Prostate gland (tissue), 2 donors: ENCODE measurements around the gene RIMKLA. TPM values are rescaled to one million over a fixed set of nuclear protein-coding genes. Genes with fewer than 3 reads are reported as not detected.

Source experiments
- DNase-seq: peaks from one replicate; pipeline ENCODE4 v3.0.0-alpha.2; 2019; ENCODE audit warnings: low spot score
- H3K27ac ChIP-seq, 2 donors: fragments of 200-600 bp; sonication (generic); 2 replicates each; pipeline ENCODE4 v1.5.1; 2017 to 2019
- H3K27me3 ChIP-seq: fragments of 200-600 bp; sonication (generic); replicated peaks from 2 replicates; pipeline ENCODE4 v1.5.1; 2019; ENCODE audit not compliant: insufficient read depth
- H3K36me3 ChIP-seq, 2 donors: fragments of 200-600 bp; sonication (generic); 1 replicate in 1 of 2; 2 replicates in 1 of 2; pipeline versions ENCODE4 v1.5.1 to v1.8.1; 2017 to 2019
- H3K4me1 ChIP-seq: fragments of 200-600 bp; sonication (generic); replicated peaks from 2 replicates; pipeline ENCODE4 v1.5.1; 2019
- H3K4me3 ChIP-seq, 2 donors: fragments of 200-600 bp; sonication (generic); 2 replicates each; pipeline ENCODE4 v1.5.1; 2017 to 2019
- H3K9me3 ChIP-seq: fragments of 200-600 bp; sonication (generic); 2 replicates; pipeline ENCODE4 v1.5.1; 2017
- POLR2A ChIP-seq: fragments of 450-650 bp; IDR thresholded peaks from one replicate; pipeline ENCODE4 v1.6.1; 2016; ENCODE audit warnings: antibody characterized with exemption, mild to moderate bottlenecking
- POLR2AphosphoS5 ChIP-seq: sonication (generic); formaldehyde crosslinking; IDR thresholded peaks from one replicate; pipeline ENCODE4 v1.6.1; 2017; ENCODE audit warnings: antibody characterized with exemption
- WGBS: methylation state at CpG from one replicate; pipeline ENCODE4 v1.1.5; 2018; 5-methylcytosine and 5-hydroxymethylcytosine counted together
- intact Hi-C: fragments of 100-400 bp; cut with DNase I; formaldehyde crosslinking; loops from one replicate; pipeline ENCODE4 v1.14.2; 2022
- total RNA-seq, 2 donors: library from RNA; depleted of rRNA; stranded (reverse); fragments of >200 nt; gene quantifications; one replicate each; pipeline ENCODE4 v1.1.0, GENCODE V29; 2016
- TF ChIP-seq, protein P1 (sequence below), 4 experiments: fragments of 200-600 bp in 2 of 4; fragments of 450-650 bp in 2 of 4; sonication (generic) in 2 of 4; IDR thresholded peaks; 1 replicate in 3 of 4; 2 replicates in 1 of 4; pipeline ENCODE4 v1.5.1; 2016 to 2019; ENCODE audit warnings: antibody characterized with exemption in 4 of 4, mild to moderate bottlenecking in 2 of 4, moderate library complexity in 2 of 4

RIMKLA gene, protein sequence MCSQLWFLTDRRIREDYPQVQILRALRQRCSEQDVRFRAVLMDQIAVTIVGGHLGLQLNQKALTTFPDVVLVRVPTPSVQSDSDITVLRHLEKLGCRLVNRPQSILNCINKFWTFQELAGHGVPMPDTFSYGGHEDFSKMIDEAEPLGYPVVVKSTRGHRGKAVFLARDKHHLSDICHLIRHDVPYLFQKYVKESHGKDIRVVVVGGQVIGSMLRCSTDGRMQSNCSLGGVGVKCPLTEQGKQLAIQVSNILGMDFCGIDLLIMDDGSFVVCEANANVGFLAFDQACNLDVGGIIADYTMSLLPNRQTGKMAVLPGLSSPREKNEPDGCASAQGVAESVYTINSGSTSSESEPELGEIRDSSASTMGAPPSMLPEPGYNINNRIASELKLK
- 1 to 10 TPM; 1.4 to 2.3 TPM for total RNA-seq

DNA sequence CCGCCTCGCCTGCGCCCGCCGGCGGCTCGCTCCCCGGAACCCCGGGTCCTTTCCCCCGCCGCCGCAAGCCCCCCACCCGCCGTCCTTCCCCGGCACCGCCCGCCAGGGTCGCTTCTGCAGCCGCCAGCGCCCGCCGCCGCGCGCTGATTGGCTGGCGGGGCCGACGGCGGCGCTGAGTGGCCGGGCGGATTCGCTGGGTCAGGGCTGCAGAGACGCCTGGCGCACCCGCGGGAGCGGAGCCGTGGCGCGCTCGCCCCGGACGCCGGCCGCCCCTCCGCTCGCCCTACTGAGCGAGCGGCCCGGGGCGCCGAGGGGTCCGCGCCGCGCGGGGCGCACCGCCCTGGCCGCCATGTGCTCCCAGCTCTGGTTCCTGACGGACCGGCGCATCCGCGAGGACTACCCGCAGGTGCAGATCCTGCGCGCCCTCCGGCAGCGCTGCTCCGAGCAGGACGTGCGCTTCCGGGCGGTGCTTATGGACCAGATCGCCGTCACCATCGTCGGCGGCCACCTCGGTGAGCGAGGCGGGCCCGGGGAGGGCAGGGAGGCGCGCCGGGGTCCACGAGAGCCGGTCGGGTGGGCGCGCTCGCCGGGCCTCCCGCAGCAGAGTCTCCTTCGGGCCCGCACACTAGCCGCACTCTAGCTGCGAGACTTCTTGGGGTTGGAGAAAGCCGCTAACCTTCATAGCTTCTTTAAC is at the start of gene RIMKLA:
Gene RIMKLA, plus strand, starts transcription at position 207 of the 694 bp plus-strand sequence. Its CDS starts 143 bp downstream, at position 350.
- peak within 1 kb of the TSS in 1 of 2 donors; percentile 39 for H3K27ac ChIP-seq
- WGBS: 1% methylated on average over 87 of the region's 101 CpGs

DNA sequence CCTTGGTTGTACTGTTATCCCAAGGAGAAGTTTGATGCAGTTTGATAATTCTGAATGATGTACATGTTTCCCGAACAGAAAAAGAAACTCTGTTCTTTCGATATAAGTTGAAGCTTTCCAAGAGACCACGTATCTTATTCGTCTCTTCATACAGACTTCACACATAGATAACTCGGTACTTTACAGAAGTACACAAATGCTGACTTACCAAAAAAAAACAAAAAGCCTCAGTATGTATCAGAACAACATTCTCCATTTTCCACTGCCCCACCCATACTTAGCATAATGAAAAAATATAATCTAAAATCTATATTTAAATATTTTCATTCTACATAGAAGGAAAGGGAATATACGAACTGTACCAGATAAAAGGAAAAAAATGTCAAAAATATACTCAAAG is 47.7 kb upstream of the RIMKLA start:
- Histone ChIP-seq H3K27ac (no peak overlapping the region), H3K4me3 (no peak overlapping the region), H3K27me3 (no peaks in the 10 kb centered on the region), H3K36me3 (no peaks in the 10 kb centered on the region), H3K9me3 (no peaks in the 10 kb centered on the region), H3K4me1 (peaks cover 4% of the 10 kb centered on the region)
- WGBS: 76% methylated on average over 6 of the region's 6 CpGs
- TF ChIP-seq POLR2AphosphoS5 (no peak), POLR2A (no peak)
- TF ChIP-seq, protein P1, sequence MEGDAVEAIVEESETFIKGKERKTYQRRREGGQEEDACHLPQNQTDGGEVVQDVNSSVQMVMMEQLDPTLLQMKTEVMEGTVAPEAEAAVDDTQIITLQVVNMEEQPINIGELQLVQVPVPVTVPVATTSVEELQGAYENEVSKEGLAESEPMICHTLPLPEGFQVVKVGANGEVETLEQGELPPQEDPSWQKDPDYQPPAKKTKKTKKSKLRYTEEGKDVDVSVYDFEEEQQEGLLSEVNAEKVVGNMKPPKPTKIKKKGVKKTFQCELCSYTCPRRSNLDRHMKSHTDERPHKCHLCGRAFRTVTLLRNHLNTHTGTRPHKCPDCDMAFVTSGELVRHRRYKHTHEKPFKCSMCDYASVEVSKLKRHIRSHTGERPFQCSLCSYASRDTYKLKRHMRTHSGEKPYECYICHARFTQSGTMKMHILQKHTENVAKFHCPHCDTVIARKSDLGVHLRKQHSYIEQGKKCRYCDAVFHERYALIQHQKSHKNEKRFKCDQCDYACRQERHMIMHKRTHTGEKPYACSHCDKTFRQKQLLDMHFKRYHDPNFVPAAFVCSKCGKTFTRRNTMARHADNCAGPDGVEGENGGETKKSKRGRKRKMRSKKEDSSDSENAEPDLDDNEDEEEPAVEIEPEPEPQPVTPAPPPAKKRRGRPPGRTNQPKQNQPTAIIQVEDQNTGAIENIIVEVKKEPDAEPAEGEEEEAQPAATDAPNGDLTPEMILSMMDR (IDR thresholded peaks at IDR 0.05): no peak
- intact Hi-C loops: loop anchor here (5.0 kb wide), 1 partner anchor 156 kb away; no protein-coding TSS in a partner anchor
- DNase-seq: no peak

More for the DNA sequence above, at the start of gene RIMKLA:
- Histone ChIP-seq H3K9me3 (no peaks in the 10 kb centered on the region), H3K36me3 (no peaks in the 10 kb centered on the region), H3K4me3 (peak within 1 kb of the TSS; percentile 55 to 61), H3K4me1 (peaks cover 4% of the 10 kb centered on the region), H3K27me3 (no peaks in the 10 kb centered on the region)
- no peak for TF ChIP-seq POLR2AphosphoS5
- TF ChIP-seq POLR2A: no peak
- TF ChIP-seq, protein P1 (IDR thresholded peaks at IDR 0.05): peak in 2 of 4 experiments; percentile 4
- intact Hi-C loops: no loop called here
- peak; percentile 49 for DNase-seq

DNA sequence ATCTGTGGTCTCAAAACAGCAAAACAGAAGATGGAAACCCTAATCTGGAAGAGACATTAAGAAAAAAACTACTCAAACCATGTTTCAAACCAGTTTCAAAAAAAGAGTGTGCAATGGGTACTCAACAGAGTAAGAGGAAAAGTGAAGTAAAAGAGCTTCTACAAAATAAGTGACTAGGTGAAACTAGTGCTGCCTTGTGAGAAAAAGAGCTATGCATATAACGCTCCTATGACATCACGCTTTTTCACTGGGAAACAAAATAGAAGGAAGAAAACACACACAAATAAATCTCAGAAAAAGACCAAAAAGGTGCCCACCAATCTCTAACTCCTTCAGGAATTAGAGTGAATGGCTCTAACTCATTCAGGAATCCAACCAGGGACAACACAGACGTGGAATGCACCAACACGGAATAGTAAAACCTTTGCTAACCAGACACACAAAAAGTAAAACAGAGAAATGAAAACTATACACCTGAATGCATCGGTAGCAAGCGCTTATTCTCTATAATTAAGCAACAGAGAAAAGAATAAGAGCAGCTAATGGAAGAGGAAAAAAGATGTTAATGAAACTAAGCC is 46.8 kb upstream of the RIMKLA start:
- peaks cover 4% of the 10 kb centered on the region for H3K4me1 ChIP-seq

DNA sequence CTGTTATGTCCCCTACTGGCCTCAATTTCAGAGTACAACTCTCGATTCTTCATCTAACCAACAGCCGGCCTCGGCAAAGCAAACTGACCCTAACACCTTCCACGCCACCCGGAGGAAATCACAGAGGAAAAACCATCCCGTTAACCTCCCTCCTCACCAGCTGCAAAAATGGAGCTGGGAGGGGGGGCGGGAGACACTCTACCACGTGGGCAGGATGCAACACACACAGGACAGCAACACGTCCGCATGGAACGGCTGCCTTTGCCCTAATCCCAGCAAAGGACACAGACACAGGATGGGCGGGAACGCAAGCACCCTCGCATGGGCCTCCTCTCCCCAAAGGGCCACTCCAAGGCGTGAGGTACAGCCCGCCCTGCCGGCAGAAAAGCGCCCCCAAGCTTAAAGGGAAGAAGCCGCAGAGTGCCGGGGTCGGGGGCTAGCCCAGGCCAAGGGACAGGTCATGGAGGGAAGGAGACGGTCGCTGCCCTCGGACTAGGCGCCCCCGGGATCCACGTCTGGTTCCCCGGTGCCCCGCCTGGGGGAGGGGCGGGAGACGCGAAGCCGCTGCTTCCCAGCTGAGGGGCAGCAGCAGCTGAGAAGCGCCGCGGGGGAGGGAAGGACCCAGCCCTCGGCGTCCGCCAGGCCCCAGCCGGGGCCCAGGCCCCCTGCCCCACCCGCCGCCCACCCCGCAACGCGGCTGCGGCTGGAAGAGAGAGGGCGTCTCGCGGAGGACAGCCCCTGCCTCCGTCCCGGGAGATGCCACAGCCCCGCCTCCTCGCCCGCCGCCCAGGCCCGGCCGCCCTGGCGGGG is 46.1 kb upstream of the RIMKLA start:
- 0% methylated on average over 26 of the region's 58 CpGs for WGBS
- H3K9me3 ChIP-seq: no peaks in the 10 kb centered on the region
- peak overlapping the region; percentile 94 to 96 for H3K27ac ChIP-seq
- no peaks in the 10 kb centered on the region for H3K36me3 ChIP-seq
- H3K4me3 ChIP-seq: peak overlapping the region; percentile 95 to 98
- no peaks in the 10 kb centered on the region for H3K27me3 ChIP-seq
- DNase-seq: peak; percentile 34
- peaks cover 4% of the 10 kb centered on the region for H3K4me1 ChIP-seq
- intact Hi-C loops: loop anchor here (5.0 kb wide), 2 partner anchors 123 to 157 kb away; partner anchors contain the start of genes PPCS and ZMYND12
- TF ChIP-seq, protein P1 (IDR thresholded peaks at IDR 0.05): peak in 1 of 4 experiments; percentile 11
- peak; percentile 26 for TF ChIP-seq POLR2AphosphoS5
- TF ChIP-seq POLR2A: no peak

More for the DNA sequence above, 46.8 kb upstream of the RIMKLA start:
- H3K4me3 ChIP-seq: peak overlapping the region; percentile 95 to 98
- no peak for DNase-seq
- no peaks in the 10 kb centered on the region for H3K27me3 ChIP-seq
- TF ChIP-seq POLR2AphosphoS5: no peak
- no peak for TF ChIP-seq POLR2A
- TF ChIP-seq, protein P1 (IDR thresholded peaks at IDR 0.05): no peak
- H3K9me3 ChIP-seq: no peaks in the 10 kb centered on the region
- H3K27ac ChIP-seq: peak overlapping the region; percentile 94 to 96
- intact Hi-C loops: loop anchor here (5.0 kb wide), 1 partner anchor 156 kb away; no protein-coding TSS in a partner anchor
- no peaks in the 10 kb centered on the region for H3K36me3 ChIP-seq
- 6% methylated on average over 6 of the region's 6 CpGs for WGBS
